GM12801 (cell line): ENCODE measurements around the gene TMEM184B.

ENCODE experiments used
- CTCF ChIP-seq: IDR thresholded peaks from one replicate; pipeline ENCODE4 v1.5.1; 2011; ENCODE audit warnings: control low read depth; ENCODE audit not compliant: insufficient read length; ENCODE audit errors: extremely low read depth

The TMEM184B gene

GRCh38 chr22:38295863-38296262 is 23.1 kb upstream of the TMEM184B start:
- TF ChIP-seq CTCF = no peak

DNA sequence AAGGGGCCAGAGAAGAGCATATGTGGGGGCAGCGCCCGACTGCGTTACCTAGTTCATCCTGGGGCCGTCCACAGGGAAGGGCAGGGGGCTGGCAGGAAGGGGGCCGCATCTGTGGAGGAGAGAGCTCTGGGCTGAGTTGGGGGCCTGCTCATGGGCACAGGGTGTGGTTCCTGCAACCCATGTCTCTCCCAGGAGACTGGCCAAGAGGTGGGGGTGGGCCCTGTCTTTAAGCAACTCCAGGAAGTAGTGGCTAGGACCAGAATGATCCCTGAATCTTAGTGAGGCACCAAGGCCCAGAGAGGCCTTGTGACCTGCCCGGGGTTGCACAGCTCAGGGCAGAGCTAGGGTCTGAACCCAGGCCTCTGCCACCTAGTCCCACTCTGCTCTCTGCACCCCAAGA is 22.5 kb upstream of the TMEM184B start:
- no peak for TF ChIP-seq CTCF

DNA sequence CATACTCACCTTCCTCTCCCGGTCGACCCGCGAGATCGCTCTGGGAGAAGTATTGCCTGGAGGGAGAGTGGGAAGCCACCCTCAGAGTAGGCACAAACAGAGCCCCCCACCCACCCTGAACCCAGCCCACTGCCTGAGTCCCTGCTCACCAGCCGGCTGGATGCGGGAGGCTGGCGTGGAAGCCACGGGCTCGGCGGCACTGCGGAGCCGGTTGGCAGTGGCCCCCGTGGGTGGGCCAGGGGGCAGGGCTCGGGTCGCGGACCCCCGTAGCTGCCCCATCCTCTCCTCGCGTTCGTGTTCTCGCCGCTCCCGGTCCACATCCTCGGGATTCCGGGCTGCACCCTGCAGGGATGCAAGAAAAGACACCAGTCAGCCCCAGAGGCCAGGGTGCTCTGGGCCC is 21.4 kb upstream of the TMEM184B start:
- no peak for TF ChIP-seq CTCF

- TF ChIP-seq CTCF = no peak
Measured at GRCh38 chr22:38292694-38293093, 19.9 kb upstream of the TMEM184B start.

DNA sequence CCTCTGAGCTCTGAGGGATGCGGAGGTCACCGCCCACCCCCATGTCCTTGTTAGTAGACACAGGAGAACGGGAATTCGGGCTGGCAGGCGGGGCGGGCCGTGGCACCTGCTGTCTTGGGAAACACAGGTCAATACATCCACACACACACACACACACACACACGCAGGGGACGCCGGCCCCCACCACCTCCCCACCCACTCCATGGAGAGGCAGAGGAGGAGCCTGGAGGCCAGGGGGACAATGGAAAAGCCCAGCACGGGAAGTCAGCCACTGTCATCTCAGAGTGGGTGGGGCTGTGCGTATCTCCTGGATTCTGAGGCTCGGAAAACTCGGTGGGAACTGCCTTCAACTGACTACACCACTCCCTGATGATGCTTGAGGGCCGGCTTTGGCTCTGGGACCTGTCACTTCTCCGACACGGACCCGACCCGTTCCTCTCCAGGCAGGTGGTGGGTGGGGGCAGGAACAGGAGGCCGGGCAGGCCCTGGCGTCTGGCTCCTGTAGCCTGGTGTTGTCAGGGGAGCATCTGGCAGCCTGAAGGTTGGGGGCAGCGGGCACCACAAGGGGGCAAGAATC is 18.5 kb upstream of the TMEM184B start:
- no peak for TF ChIP-seq CTCF

DNA sequence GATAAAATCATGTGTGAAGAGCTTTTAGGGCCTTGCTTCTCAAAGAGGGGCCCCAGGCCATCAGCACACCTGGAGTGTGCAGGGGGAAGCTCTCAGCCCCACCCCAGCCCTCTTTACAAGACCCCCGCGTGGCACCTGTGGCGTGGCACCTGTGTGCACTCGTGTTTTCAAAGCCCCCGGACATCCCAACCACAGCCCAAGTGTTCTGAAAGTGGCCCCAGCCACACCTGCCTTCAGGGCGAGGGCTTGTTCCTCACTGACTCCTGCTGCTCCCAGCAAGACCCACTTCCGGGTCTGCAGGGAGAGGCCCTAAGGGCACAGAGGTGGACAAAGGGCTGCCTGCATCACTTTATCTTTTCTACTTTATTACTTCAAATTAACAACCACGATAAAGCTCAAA is 17.5 kb upstream of the TMEM184B start:
- TF ChIP-seq CTCF = no peak

- TF ChIP-seq CTCF = no peak
Measured at GRCh38 chr22:38289583-38290082, 16.8 kb upstream of the TMEM184B start.
